SIG-M5 (cell line): ENCODE results near the gene SMIM44.

ENCODE experiments used
- DNase-seq: peaks from one replicate; lab custom pipeline; 2025; lab: John Stamatoyannopoulos, UW

SMIM44 gene

GRCh38 chr19:3477506-3477905, 5.7 kb downstream of the SMIM44 start:
- no peak for DNase-seq

- DNase-seq = no peak
Measured at GRCh38 chr19:3476830-3477229, 6.4 kb downstream of the SMIM44 start.

- no peak for DNase-seq
Measured at GRCh38 chr19:3475449-3475848, 7.8 kb downstream of the SMIM44 start.

GRCh38 chr19:3474614-3475013, 8.6 kb downstream of the SMIM44 start:
- DNase-seq = no peak

GRCh38 chr19:3474010-3474409, 9.2 kb downstream of the SMIM44 start:
- DNase-seq = no peak

- DNase-seq = no peak
Measured at GRCh38 chr19:3471954-3472655, 11.1 kb downstream of the SMIM44 start.

GRCh38 chr19:3470500-3471128, 12.6 kb downstream of the SMIM44 start:
- DNase-seq = no peak

GRCh38 chr19:3469638-3470499, 13.4 kb downstream of the SMIM44 start:
- no peak for DNase-seq

- no peak for DNase-seq
Measured at GRCh38 chr19:3468211-3468610, 15.0 kb downstream of the SMIM44 start.

GRCh38 chr19:3467437-3468198, 15.6 kb downstream of the SMIM44 start:
- DNase-seq = no peak

GRCh38 chr19:3466635-3467034, 16.6 kb downstream of the SMIM44 start:
- no peak for DNase-seq

- DNase-seq = no peak
Measured at GRCh38 chr19:3465552-3465951, 17.7 kb downstream of the SMIM44 start.

GRCh38 chr19:3464587-3465235, 18.5 kb downstream of the SMIM44 start:
- no peak for DNase-seq

GRCh38 chr19:3463714-3464586, 19.3 kb downstream of the SMIM44 start:
- DNase-seq = no peak

GRCh38 chr19:3462991-3463713, 20.1 kb downstream of the SMIM44 start:
- DNase-seq = no peak

- no peak for DNase-seq
Measured at GRCh38 chr19:3459965-3460582, 23.2 kb downstream of the SMIM44 start.

- no peak for DNase-seq
Measured at GRCh38 chr19:3459089-3459881, 24.0 kb downstream of the SMIM44 start.

GRCh38 chr19:3458229-3459088, 24.8 kb downstream of the SMIM44 start:
- DNase-seq = no peak
